GM10266 (cell line): ENCODE measurements around the gene UBL3.

Experiments
- DNase-seq: peaks from one replicate; pipeline ENCODE4 v3.0.0; 2012; ENCODE audit errors: extremely low spot score
- TF ChIP-seq, protein P1 (sequence below): IDR thresholded peaks from 2 replicates; pipeline ENCODE4 v1.5.1; 2012; ENCODE audit warnings: mild to moderate bottlenecking, low read depth; ENCODE audit not compliant: control insufficient read depth, insufficient read depth; ENCODE audit errors: missing control alignments

Gene UBL3

DNA sequence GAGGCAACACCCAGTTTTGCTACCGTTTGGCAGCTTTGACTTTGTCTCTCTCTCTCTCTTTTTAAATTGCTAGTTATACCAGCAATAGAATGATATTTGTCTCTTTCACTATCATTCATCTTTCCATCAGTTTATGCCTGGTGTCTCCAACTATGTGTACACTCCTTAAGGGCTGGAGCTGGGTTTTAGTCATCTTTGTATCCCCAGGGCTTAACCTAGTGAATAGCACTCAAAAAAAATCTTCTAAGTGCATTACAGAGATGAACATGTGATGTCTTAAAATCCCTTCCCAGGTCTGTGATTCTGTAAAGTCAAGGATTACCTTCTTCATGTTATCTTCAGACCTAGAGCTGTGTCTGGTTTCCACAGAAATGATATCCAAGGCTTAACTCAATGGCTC lies 7.8 kb upstream of the UBL3 start:
- TF ChIP-seq, protein P1, sequence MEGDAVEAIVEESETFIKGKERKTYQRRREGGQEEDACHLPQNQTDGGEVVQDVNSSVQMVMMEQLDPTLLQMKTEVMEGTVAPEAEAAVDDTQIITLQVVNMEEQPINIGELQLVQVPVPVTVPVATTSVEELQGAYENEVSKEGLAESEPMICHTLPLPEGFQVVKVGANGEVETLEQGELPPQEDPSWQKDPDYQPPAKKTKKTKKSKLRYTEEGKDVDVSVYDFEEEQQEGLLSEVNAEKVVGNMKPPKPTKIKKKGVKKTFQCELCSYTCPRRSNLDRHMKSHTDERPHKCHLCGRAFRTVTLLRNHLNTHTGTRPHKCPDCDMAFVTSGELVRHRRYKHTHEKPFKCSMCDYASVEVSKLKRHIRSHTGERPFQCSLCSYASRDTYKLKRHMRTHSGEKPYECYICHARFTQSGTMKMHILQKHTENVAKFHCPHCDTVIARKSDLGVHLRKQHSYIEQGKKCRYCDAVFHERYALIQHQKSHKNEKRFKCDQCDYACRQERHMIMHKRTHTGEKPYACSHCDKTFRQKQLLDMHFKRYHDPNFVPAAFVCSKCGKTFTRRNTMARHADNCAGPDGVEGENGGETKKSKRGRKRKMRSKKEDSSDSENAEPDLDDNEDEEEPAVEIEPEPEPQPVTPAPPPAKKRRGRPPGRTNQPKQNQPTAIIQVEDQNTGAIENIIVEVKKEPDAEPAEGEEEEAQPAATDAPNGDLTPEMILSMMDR: no peak
- no peak for DNase-seq

DNA sequence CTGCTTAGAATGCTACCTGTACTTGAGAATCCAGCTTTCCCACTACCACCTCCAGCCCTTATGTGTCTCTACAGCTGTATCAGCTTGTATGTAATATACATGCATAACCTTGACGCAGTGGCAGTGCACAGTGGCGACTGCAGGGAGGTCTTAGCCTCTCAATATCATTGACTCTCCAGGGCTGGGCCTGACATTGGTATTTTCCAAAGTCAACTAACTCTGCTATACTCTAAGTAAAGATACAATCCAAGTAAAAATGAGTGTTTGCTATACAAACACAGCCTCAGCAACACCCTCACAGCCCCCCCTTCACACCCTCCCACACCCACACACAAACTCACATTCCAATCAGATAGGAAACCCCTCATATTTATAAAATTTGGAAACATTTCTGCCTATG lies 6.7 kb upstream of the UBL3 start:
- TF ChIP-seq, protein P1: no peak
- no peak for DNase-seq

DNA sequence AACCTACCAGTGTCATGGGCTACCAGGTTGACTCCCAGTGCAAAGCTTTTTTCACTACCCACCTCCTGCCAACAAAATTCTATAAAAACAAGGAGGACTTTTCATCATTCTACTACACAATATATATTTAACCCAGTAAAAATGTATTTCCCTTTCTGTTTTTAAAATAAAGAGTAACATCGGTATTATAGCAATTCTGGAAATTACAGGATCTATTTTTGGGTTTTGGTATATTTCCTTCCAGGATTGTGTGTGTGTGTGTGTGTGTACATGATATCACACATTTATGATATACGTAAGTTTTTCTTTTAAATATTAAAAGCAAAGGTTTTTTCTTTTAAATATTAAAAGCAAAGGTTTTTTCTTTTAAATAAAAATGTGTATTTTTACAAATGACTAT lies 6.0 kb upstream of the UBL3 start:
- DNase-seq: no peak
- TF ChIP-seq, protein P1: no peak

DNA sequence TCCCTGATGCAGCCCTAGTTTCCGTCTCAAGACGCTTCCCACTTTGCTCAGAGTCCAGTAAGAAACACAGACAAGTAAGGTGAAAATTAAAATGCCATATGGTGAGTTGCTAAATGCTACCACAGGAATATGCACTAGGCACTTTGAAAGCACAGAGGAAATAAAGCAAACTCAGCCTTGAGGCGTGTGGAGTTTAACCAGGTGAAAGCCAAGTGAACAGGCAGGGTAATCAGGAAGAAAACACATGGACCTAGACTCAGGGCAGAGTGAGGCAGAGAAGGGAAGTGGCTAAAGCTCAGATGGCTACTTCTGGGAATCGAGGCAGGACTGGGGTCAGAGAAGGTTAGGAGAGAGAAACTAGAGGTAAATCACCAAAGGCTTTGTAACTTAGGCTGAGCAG lies 5.4 kb upstream of the UBL3 start:
- TF ChIP-seq, protein P1: no peak
- no peak for DNase-seq

DNA sequence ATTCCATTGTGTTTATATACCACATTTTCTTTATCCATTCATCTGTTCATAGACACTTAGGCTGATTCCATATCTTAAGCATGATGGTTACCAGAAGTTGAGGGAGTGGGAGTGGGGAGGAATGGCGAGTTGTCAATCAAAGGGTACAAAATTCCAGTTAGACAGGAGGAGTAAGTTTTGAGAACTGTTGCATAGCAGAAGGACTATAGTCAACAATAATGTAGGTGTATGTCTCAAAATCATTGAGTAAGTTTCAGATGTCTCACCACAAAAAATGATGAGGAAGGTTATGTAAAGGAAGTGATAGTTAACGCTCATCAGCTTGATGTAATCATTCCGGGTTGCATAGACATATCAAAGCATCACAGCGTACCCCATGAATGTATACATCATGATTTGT lies 4.6 kb upstream of the UBL3 start:
- DNase-seq: no peak
- TF ChIP-seq, protein P1: no peak

DNA sequence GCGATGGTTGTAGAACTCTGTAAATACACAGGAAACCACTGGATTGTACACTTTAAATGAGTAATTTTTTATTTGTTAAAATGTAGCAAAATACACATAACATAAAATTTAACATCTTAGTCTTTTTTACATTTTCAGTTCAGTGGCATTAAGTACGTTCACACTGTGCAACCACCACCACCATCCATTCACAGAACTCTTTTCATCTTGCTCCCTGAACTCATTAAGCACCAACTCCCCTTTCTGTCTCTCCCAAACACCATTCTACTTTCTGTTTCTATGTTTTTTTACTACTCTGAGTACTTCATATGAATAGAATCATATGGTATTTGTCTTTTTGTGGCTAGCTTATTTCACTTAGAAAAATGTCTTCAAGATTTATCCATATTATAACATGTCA lies 2.7 kb upstream of the UBL3 start:
- TF ChIP-seq, protein P1: no peak
- no peak for DNase-seq

DNA sequence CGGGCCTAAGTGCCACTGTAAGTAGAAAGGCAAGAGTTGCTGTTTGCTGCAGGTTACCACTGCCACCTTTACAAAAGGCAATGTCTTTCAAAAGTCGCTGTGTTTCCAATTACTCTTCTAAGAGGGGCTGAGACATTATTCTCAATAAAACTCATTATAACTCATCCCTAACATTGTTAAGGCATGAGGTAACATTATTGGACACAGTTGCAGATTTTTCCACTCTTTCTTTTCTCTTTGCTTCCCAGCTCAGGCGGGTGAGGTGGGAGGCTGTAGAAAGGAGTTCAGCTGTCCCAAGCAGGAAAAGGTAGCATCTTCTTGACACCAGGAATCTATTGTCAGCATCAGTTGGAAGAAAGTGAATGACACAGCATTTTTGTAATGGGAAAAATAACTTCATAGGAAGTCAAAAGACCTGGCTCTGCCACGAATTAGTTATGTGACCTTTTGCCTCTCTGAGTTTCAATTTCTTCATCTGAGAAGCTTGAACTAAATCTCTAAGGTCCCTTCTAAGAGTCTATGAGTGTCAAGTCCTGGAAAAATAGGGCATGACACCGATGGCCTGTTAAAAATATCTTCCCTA lies 2.1 kb upstream of the UBL3 start:
- TF ChIP-seq, protein P1: no peak
- no peak for DNase-seq
